Mononuclear cell (primary cell): ENCODE results near the gene TRHDE. TPM values are rescaled to one million over a fixed set of nuclear protein-coding genes. Genes with fewer than 3 reads are reported as not detected.
"Not testable (repeated sequence)": the region's sequence is repeated elsewhere in the genome, so short reads cannot be mapped to it uniquely, and the experiment has no call there.

Experiments used
- H3K27me3 ChIP-seq: 2 replicates; pipeline ENCODE4 v1.6.0; 2011; ENCODE audit warnings: low read length, control low read depth; ENCODE audit not compliant: insufficient read depth
- H3K4me1 ChIP-seq: 2 replicates; pipeline ENCODE4 v1.5.1; 2011; ENCODE audit warnings: mild to moderate bottlenecking, low read length, control low read depth; ENCODE audit not compliant: insufficient read depth
- H3K4me3 ChIP-seq: 2 replicates; pipeline ENCODE4 v1.5.1; 2011; ENCODE audit warnings: mild to moderate bottlenecking, low read length, moderate library complexity
- H3K9me3 ChIP-seq: 2 replicates; pipeline ENCODE4 v1.5.1; 2011; ENCODE audit warnings: low read depth, mild to moderate bottlenecking, control low read depth, low read length
- total RNA-seq: library from RNA; depleted of rRNA; stranded (reverse); fragments of >200 nt; gene quantifications from one replicate; pipeline ENCODE4 v1.2.3, GENCODE V29; 2012

Gene TRHDE
- total RNA-seq, 1 donor, result 0.21 TPM

- Histone ChIP-seq H3K9me3 (peaks cover 9% of the 10 kb centered on the region), H3K4me3 (no peak overlapping the region), H3K4me1 (no peaks in the 10 kb centered on the region), H3K27me3 (no peaks in the 10 kb centered on the region)
These were observed 330.4 kb downstream of the TRHDE start for GRCh38 chr12:72602581-72602980.

- Histone ChIP-seq H3K9me3 (no peaks in the 10 kb centered on the region), H3K4me1 (no peaks in the 10 kb centered on the region), H3K4me3 (no peak overlapping the region), H3K27me3 (no peaks in the 10 kb centered on the region)
These were observed 333.8 kb downstream of the TRHDE start for GRCh38 chr12:72605975-72606374.

- Histone ChIP-seq H3K27me3 (no peaks in the 10 kb centered on the region), H3K4me3 (no peak overlapping the region), H3K4me1 (no peaks in the 10 kb centered on the region), H3K9me3 (peaks cover 5% of the 10 kb centered on the region)
These were observed 338.2 kb downstream of the TRHDE start for GRCh38 chr12:72610342-72610741.

GRCh38 chr12:72610854-72611358, 338.7 kb downstream of the TRHDE start:
- Histone ChIP-seq H3K4me3 (no peak overlapping the region), H3K27me3 (no peaks in the 10 kb centered on the region), H3K9me3 (peaks cover 5% of the 10 kb centered on the region), H3K4me1 (no peaks in the 10 kb centered on the region)

GRCh38 chr12:72612171-72612570, 340.0 kb downstream of the TRHDE start:
- H3K9me3 ChIP-seq, result peaks cover 5% of the 10 kb centered on the region
- H3K4me3 ChIP-seq, result no peak overlapping the region
- no peaks in the 10 kb centered on the region for H3K27me3 ChIP-seq
- H3K4me1 ChIP-seq, result no peaks in the 10 kb centered on the region

GRCh38 chr12:72618764-72619163, 346.6 kb downstream of the TRHDE start:
- no peak overlapping the region for H3K4me3 ChIP-seq
- H3K27me3 ChIP-seq, result no peaks in the 10 kb centered on the region
- H3K4me1 ChIP-seq, result no peaks in the 10 kb centered on the region
- H3K9me3 ChIP-seq, result no peaks in the 10 kb centered on the region

- Histone ChIP-seq H3K4me1 (no peaks in the 10 kb centered on the region), H3K9me3 (no peaks in the 10 kb centered on the region), H3K4me3 (no peak overlapping the region), H3K27me3 (no peaks in the 10 kb centered on the region)
These were observed 350.4 kb downstream of the TRHDE start for GRCh38 chr12:72622556-72622955.

GRCh38 chr12:72631926-72632685, 359.9 kb downstream of the TRHDE start:
- H3K27me3 ChIP-seq, result no peaks in the 10 kb centered on the region
- no peaks in the 10 kb centered on the region for H3K9me3 ChIP-seq
- H3K4me3 ChIP-seq, result no peak overlapping the region
- H3K4me1 ChIP-seq, result no peaks in the 10 kb centered on the region

- no peak overlapping the region for H3K4me3 ChIP-seq
- H3K9me3 ChIP-seq, result no peaks in the 10 kb centered on the region
- no peaks in the 10 kb centered on the region for H3K4me1 ChIP-seq
- no peaks in the 10 kb centered on the region for H3K27me3 ChIP-seq
These were observed 370.5 kb downstream of the TRHDE start for GRCh38 chr12:72642706-72643105.

GRCh38 chr12:72647139-72647538, 375.0 kb downstream of the TRHDE start:
- Histone ChIP-seq H3K4me3 (no peak overlapping the region), H3K27me3 (no peaks in the 10 kb centered on the region), H3K9me3 (peaks cover 6% of the 10 kb centered on the region)

GRCh38 chr12:72658615-72659014, 386.4 kb downstream of the TRHDE start:
- H3K4me3 ChIP-seq, result no peak overlapping the region
- no peaks in the 10 kb centered on the region for H3K27me3 ChIP-seq
- no peaks in the 10 kb centered on the region for H3K4me1 ChIP-seq
- no peaks in the 10 kb centered on the region for H3K9me3 ChIP-seq

More at GRCh38 chr12:72647139-72647538, 375.0 kb downstream of the TRHDE start:
- no peaks in the 10 kb centered on the region for H3K4me1 ChIP-seq

GRCh38 chr12:72660174-72660573, 388.0 kb downstream of the TRHDE start:
- not testable (repeated sequence) for H3K4me3 ChIP-seq, H3K27me3 ChIP-seq, H3K9me3 ChIP-seq, H3K4me1 ChIP-seq

- H3K4me3 ChIP-seq, result no peak overlapping the region
- no peaks in the 10 kb centered on the region for H3K4me1 ChIP-seq
- no peaks in the 10 kb centered on the region for H3K9me3 ChIP-seq
- no peaks in the 10 kb centered on the region for H3K27me3 ChIP-seq
These were observed 401.7 kb downstream of the TRHDE start for GRCh38 chr12:72673853-72674252.

- Histone ChIP-seq H3K9me3 (no peaks in the 10 kb centered on the region), H3K27me3 (no peaks in the 10 kb centered on the region), H3K4me3 (no peak overlapping the region), H3K4me1 (no peaks in the 10 kb centered on the region)
These were observed 404.4 kb downstream of the TRHDE start for GRCh38 chr12:72676556-72676955.

- Histone ChIP-seq H3K4me1 (no peaks in the 10 kb centered on the region), H3K27me3 (no peaks in the 10 kb centered on the region), H3K9me3 (no peaks in the 10 kb centered on the region), H3K4me3 (no peak overlapping the region)
These were observed 405.0 kb downstream of the TRHDE start for GRCh38 chr12:72677139-72677538.

GRCh38 chr12:72677846-72678245, 405.7 kb downstream of the TRHDE start:
- Histone ChIP-seq H3K27me3 (no peaks in the 10 kb centered on the region), H3K9me3 (no peaks in the 10 kb centered on the region), H3K4me3 (no peak overlapping the region), H3K4me1 (no peaks in the 10 kb centered on the region)
